GM15510 (cell line): ENCODE data around the gene MEGF11.

Source experiments
- POLR2A ChIP-seq: IDR thresholded peaks from 3 replicates; pipeline ENCODE4 v1.6.1; 2011; ENCODE audit warnings: borderline replicate concordance; ENCODE audit not compliant: insufficient read length; ENCODE audit errors: extremely low read depth

Gene MEGF11

DNA sequence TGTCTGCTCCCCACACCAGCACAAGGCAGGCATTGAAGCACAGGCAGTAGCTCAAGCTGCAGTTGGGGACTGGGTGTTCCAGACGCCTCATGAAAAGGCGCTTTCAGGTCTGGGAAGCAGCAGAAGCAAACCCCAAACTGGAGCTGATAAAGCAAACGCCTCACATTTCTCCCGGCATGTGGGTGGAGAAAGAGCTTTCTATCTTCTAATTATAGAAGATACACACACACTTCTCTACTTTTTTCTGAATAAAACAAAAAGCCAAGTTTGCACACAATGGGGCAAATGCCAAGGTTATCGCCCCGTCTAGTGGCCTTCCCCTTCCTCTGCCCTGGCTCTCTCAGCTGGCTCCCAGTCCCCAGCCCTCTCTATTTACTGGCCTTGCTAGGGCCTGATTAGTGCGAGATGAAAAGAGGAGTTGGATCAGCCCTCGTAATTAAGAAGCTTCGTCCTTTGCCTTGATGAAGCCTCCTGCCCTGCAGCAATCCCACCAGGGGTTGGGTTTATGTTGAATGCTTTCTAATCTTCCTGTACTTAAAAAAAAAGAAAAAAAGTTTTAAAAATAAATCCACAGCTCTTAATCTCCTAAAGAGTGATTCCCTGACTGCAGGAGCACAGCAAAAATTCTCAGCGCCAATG is 120.2 kb downstream of the MEGF11 start:
- no peak for TF ChIP-seq POLR2A

DNA sequence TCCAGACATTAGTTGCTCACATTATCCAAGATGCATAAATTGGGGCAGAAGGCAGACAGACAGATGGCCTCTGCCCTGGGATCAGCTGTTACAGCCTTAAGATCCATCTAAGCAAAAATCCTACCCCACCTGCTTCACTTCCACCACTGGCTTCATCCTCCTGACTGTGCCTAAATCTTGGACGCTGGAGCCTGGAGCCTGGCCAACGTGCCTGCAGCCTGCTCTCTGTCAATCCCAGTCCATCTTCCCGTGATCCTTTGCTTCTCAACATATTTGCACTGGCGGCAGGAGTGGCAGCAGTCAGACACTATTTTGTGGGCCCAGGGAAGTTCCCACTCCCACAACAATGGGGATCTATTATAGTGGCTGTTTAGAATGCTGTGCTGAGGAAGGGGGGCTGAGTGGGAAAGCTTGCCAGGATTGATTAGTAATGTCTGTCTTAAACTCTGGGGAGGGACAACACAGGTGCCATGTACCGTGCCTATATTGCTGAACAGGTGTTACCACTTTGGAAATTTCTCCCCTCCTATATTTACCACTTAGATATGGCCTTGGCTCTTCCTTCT is 121.2 kb downstream of the MEGF11 start:
- no peak for TF ChIP-seq POLR2A

DNA sequence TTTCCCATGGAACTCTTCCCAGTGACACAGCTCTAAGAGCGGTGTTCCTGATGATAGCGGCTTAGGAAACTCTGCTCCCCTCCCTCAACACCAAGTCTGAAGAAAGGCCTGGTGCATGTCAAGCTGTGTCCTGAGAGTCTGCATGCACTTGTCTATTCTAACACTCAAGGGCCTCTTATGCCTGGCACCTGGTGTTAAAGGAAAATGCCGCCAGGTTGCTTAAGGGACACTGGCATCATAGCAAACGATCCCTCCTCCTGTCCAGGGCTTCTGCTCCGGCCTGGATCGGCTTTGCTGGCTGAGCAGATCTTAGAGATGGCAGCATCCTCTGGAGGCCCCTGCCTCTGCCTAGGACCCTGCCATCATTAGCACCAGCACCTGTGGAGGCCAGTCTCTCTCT is 121.7 kb downstream of the MEGF11 start:
- no peak for TF ChIP-seq POLR2A

GRCh38 chr15:66131200-66131599 is 122.3 kb downstream of the MEGF11 start:
- no peak for TF ChIP-seq POLR2A

- no peak for TF ChIP-seq POLR2A
Measured at GRCh38 chr15:66130496-66131034, 123.0 kb downstream of the MEGF11 start.

DNA sequence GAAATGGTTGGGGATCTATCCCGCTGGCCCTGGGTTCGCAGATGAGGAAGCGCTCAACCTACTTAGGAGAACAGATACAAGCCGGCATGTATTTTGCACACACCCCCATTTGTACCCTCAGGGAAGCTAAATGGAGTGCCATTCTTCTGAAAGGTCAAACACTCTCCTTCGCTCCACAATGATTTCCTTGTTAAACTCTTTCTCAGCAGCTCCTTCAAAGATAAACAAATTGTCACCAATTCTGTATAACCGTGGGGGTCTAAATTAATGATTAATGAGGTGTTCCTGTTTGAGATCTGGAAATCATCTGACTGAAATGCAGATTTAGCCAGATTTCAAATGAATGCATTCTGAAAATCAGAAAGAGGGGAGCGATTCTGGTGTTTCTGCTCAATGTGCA is 124.0 kb downstream of the MEGF11 start:
- no peak for TF ChIP-seq POLR2A

GRCh38 chr15:66128116-66128680 is 125.4 kb downstream of the MEGF11 start:
- no peak for TF ChIP-seq POLR2A

DNA sequence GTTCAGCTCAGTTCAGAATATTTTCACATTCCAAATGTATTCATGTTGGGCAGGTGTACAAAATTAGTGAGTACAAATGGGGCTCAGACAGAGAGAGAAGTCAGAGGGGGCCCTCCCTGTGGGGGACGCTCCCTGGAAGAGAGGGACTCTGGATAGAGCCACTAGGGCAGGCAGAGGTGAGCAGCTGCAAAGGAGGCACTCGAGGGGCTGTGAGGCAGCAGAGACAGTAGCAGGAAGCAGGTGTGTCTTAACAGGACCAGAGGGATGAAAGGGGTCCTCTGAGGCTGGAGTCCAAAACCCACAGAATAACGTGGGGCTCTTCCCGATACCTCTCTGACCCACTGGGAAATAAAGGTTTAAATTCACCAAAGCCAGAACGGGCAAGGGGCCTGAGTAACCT is 127.1 kb downstream of the MEGF11 start:
- TF ChIP-seq POLR2A = no peak

DNA sequence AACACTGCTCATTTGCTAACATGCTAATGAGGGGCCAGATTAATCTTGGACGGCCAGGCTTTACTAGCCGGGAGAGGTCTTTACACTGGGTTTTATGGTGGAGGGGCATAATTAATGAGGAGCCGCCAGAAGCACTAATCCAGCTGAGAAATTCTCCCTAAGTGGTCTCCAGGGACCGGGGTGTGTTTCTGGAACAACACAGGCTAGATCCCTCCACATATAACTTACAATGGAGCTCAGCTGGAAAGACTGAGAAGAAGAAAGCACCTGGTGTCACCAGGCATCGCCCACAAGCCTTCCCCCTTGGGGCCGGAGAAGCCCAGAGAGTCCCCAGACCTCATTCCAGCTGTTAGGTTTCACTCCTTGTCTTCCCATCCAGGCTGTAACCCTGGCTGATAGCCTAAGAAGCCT is 127.5 kb downstream of the MEGF11 start:
- TF ChIP-seq POLR2A = no peak

DNA sequence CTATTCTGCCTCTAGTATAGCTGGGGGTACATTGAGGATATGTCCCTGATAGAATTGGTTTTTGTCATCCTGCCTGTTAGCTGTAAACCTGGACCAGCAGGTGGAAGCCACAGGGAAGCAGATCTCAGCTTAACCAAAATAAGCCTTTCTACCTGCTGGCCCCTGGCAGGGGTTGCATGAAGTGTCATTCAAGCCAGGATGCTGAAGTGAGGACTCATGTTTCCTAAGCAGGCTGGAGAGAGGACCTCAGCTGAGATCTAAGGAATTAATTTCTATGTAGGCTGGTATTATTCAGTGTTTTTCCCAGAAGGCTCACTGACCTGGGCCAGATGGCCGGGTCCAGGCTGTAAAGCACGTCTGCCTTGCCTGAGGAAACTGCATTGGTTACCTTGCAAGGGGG is 128.9 kb downstream of the MEGF11 start:
- no peak for TF ChIP-seq POLR2A

GRCh38 chr15:66123799-66124198 is 129.8 kb downstream of the MEGF11 start:
- TF ChIP-seq POLR2A = no peak

GRCh38 chr15:66120422-66120821 is 133.1 kb downstream of the MEGF11 start:
- no peak for TF ChIP-seq POLR2A

- TF ChIP-seq POLR2A = no peak
Measured at GRCh38 chr15:66117841-66118240, 135.7 kb downstream of the MEGF11 start.

GRCh38 chr15:66115568-66116206 is 137.9 kb downstream of the MEGF11 start:
- TF ChIP-seq POLR2A = no peak

DNA sequence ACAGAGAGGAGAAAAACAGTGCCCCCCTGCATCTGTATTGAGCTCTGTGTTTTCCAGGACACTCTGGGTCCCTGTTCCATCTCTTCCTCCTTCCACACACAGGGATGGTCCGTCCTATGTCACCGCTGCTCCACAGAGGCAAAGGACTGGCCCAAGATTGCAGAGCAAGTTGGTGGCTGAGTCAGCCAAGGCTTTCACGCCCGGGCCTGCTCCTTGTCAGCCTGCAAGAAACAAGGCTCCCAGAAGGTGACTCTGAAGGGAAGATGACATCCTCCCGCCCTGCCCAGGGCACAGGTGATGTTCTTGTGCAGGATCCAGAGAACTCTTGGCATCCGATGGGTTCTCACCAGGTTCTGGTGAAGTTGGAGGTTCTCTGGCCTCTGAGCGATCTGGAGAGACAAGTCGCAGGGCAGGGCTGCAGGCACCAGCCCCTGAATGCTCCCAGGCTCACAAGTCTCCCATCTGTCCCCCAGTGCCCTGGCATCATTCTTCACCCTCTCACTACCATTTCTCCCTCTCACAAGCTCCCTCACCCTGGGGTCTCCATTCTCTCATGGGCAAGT is 138.6 kb downstream of the MEGF11 start:
- TF ChIP-seq POLR2A = no peak

DNA sequence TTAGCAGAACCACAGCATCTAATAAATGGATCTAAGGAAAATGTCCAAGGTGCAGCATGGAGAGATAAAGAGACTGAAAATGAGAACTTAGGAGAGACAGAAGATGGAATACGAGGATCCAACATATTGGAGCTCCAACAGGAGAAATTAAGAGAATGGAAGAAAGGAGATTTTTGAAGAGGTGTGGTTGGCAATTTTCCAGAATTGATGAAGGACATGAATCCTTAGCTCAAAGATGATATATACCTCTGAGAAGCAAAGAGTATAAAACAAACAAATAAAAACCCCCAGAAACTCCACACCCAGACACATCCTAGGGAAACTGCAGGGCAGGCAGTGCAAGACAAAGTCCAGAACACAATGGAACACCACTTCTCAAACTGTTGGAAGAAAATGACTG is 141.2 kb downstream of the MEGF11 start:
- TF ChIP-seq POLR2A = no peak

- no peak for TF ChIP-seq POLR2A
Measured at GRCh38 chr15:66111363-66111762, 142.2 kb downstream of the MEGF11 start.
